Calu3 (cell line): ENCODE results near the gene DENND4C. TPM values are rescaled to one million over a fixed set of nuclear protein-coding genes. Genes with fewer than 3 reads are reported as not detected.

Experiments used
- BruUV-seq: library from RNA; stranded (reverse); fragments of 400-500 nt; replicated peaks from 2 replicates; lab custom pipeline; 2021; lab: Mats Ljungman, UMichigan
- CTCF ChIA-PET: fragments of 300-600 bp; sonication (Branson Sonifier 250); formaldehyde crosslinking; loops from one replicate; lab custom pipeline; 2022; ENCODE audit warnings: antibody characterized with exemption; lab: Charles Lee
- DNase-seq: peaks from one replicate; pipeline ENCODE4 v3.0.0; 2022
- H3K27ac Mint-ChIP-seq: one replicate; pipeline ENCODE4 v1.8.0; 2022; ENCODE audit warnings: mixed read lengths; ENCODE audit not compliant: unreplicated experiment
- H3K27me3 Mint-ChIP-seq: one replicate; pipeline ENCODE4 v1.8.0; 2022; ENCODE audit warnings: mixed read lengths; ENCODE audit not compliant: unreplicated experiment
- H3K36me3 Mint-ChIP-seq: one replicate; pipeline ENCODE4 v1.8.0; 2022; ENCODE audit warnings: mild to moderate bottlenecking, moderate library complexity, mixed read lengths; ENCODE audit not compliant: insufficient read depth, unreplicated experiment
- H3K4me1 Mint-ChIP-seq: one replicate; pipeline ENCODE4 v1.8.0; 2022; ENCODE audit warnings: mild to moderate bottlenecking, low read depth, mixed read lengths; ENCODE audit not compliant: unreplicated experiment
- H3K4me3 Mint-ChIP-seq: one replicate; pipeline ENCODE4 v1.8.0; 2022; ENCODE audit warnings: mild to moderate bottlenecking, low read depth, moderate library complexity, mixed read lengths; ENCODE audit not compliant: unreplicated experiment
- H3K9me3 Mint-ChIP-seq: one replicate; pipeline ENCODE4 v1.8.0; 2022; ENCODE audit warnings: low read depth, mixed read lengths; ENCODE audit not compliant: unreplicated experiment
- intact Hi-C: fragments of 100-400 bp; cut with micrococcal nuclease; formaldehyde crosslinking; loops from one replicate; pipeline ENCODE4 v1.10.0; 2022; ENCODE audit not compliant: unreplicated experiment
- total RNA-seq: library from RNA; stranded (reverse); gene quantifications from 2 replicates; pipeline ENCODE4 v1.2.3, GENCODE V29; 2022
- TF ChIP-seq, protein P1 (sequence below): fragments of 200-600 bp; IDR thresholded peaks from one replicate; pipeline ENCODE4 v1.8.0; 2022; ENCODE audit warnings: antibody characterized with exemption; ENCODE audit not compliant: unreplicated experiment

DENND4C gene
- total RNA-seq, 1 experiment from 2014 or later = 28.5 TPM

DNA sequence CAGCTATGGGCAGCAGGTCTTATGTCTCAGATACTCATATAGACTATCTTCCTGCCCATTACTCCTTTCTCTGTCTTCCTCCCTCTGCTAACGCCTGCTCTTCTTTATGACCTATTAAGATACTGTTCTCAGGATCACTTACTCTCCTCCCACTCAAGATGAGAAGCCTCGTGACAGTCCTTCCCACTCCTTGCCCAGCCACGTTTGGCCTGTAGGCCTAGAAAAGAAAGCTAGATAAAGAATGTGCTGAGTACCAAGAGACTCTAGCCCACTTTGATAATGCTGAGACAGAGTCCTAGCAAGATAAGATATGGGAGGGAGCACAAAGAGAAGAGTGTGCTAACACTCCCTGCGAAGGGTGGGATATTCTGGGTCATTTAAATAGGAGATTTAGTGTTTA lies 6.8 kb upstream of the DENND4C start:
- H3K36me3 Mint-ChIP-seq = no peaks in the 10 kb centered on the region
- CTCF ChIA-PET = interaction anchor here (0.6 kb wide), 2 partner anchors 50 to 193 kb away, joined by 3 read pairs; no protein-coding TSS in a partner anchor
- no TSS peak for BruUV-seq
- no peak overlapping the region for H3K4me3 Mint-ChIP-seq
- H3K4me1 Mint-ChIP-seq = no peaks in the 10 kb centered on the region
- H3K9me3 Mint-ChIP-seq = no peaks in the 10 kb centered on the region
- intact Hi-C loops = no loop called here
- TF ChIP-seq, protein P1, sequence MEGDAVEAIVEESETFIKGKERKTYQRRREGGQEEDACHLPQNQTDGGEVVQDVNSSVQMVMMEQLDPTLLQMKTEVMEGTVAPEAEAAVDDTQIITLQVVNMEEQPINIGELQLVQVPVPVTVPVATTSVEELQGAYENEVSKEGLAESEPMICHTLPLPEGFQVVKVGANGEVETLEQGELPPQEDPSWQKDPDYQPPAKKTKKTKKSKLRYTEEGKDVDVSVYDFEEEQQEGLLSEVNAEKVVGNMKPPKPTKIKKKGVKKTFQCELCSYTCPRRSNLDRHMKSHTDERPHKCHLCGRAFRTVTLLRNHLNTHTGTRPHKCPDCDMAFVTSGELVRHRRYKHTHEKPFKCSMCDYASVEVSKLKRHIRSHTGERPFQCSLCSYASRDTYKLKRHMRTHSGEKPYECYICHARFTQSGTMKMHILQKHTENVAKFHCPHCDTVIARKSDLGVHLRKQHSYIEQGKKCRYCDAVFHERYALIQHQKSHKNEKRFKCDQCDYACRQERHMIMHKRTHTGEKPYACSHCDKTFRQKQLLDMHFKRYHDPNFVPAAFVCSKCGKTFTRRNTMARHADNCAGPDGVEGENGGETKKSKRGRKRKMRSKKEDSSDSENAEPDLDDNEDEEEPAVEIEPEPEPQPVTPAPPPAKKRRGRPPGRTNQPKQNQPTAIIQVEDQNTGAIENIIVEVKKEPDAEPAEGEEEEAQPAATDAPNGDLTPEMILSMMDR = no peak
- no peak for DNase-seq
- no peak overlapping the region for H3K27ac Mint-ChIP-seq
- no peaks in the 10 kb centered on the region for H3K27me3 Mint-ChIP-seq

DNA sequence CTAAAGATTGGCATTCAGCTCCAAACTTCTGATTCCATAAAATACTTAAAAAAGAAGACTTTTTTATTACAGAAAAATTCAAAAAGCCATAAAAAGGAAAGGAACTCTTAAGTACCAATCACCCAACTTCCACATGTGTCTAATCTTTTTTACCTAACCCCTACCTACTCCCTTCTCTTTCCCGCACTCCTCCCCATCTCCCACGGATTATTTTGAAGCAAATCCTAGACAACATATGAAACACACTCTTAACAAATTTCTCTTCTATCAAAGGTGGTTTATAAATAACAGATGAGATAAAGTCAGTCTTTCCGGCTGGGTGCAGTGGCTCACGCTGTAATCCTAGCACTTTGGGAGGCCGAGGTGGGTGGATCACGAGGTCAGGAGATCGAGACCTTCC lies 5.9 kb upstream of the DENND4C start:
- intact Hi-C loops = no loop called here
- CTCF ChIA-PET = no interaction called here
- no peaks in the 10 kb centered on the region for H3K36me3 Mint-ChIP-seq
- no peaks in the 10 kb centered on the region for H3K4me1 Mint-ChIP-seq
- DNase-seq = no peak
- TF ChIP-seq, protein P1 = no peak
- no peak overlapping the region for H3K27ac Mint-ChIP-seq
- no peak overlapping the region for H3K4me3 Mint-ChIP-seq
- BruUV-seq = no TSS peak
- no peaks in the 10 kb centered on the region for H3K9me3 Mint-ChIP-seq
- H3K27me3 Mint-ChIP-seq = no peaks in the 10 kb centered on the region

- no peaks in the 10 kb centered on the region for H3K9me3 Mint-ChIP-seq
- no peak overlapping the region for H3K4me3 Mint-ChIP-seq
- no peaks in the 10 kb centered on the region for H3K27me3 Mint-ChIP-seq
- H3K27ac Mint-ChIP-seq = peak overlapping the region; percentile 76
- CTCF ChIA-PET = interaction anchor here (0.7 kb wide), 1 partner anchor 1998 kb away, joined by 4 read pairs; no protein-coding TSS in a partner anchor
- TF ChIP-seq, protein P1 = no peak
- BruUV-seq = no TSS peak
- DNase-seq = no peak
- no peaks in the 10 kb centered on the region for H3K36me3 Mint-ChIP-seq
- intact Hi-C loops = loop anchor here (5.0 kb wide), 2 partner anchors 47 to 53 kb away; no protein-coding TSS in a partner anchor
- H3K4me1 Mint-ChIP-seq = peaks cover 7% of the 10 kb centered on the region
These were observed 718 bp upstream of the DENND4C start for GRCh38 chr9:19229595-19230354.

DNA sequence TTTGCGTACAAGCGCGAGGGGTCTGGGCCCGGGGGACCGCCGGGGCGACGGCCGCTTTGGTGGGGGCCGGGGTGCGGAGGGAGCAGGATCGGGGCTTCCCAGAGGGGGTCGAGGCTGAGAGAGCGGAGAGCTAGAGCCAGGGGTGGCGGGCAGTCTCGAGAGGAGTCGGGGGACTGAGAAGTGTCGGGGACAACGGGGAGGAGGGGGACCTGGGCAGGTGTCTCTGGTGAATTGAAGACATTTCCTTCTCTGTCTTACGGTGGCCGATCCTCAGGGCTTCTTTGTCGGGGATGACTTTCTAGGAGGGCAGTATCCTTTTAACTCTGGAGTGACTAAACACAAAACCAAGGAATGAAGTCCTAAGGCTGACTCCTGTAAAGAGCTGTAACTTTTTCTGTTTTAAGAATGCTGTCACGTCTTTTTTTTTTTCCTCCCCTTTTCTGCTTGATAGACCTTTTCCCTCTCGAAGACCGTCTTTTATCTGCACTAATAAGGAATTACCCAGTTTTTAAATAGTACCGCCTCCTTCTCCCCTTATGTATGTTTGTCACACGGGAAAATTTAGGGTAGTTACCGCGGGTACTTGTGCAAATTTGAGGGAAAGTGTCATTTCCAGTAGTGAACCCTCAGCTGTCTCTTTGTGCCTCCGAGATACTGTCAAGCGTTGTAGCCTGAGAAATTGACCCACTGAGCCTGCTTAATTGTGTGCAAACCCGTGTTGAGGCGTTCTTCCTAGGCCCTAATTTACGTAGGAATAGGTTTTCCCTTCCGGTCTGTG lies 822 bp downstream of the DENND4C start:
- no peak overlapping the region for H3K4me3 Mint-ChIP-seq
- peak overlapping the region; percentile 76 for H3K27ac Mint-ChIP-seq
- no peaks in the 10 kb centered on the region for H3K9me3 Mint-ChIP-seq
- no TSS peak for BruUV-seq
- H3K36me3 Mint-ChIP-seq = no peaks in the 10 kb centered on the region
- DNase-seq = peak; percentile 12
- intact Hi-C loops = loop anchor here (5.0 kb wide), 2 partner anchors 49 to 51 kb away; no protein-coding TSS in a partner anchor
- H3K27me3 Mint-ChIP-seq = no peaks in the 10 kb centered on the region
- TF ChIP-seq, protein P1 = no peak
- peaks cover 8% of the 10 kb centered on the region for H3K4me1 Mint-ChIP-seq
- CTCF ChIA-PET = interaction anchor here (0.7 kb wide), 1 partner anchor 48 kb away, joined by 3 read pairs; no protein-coding TSS in a partner anchor
